Dermis blood vessel endothelial cell (primary cell): ENCODE measurements around the gene MYL6B. TPM values are rescaled to one million over a fixed set of nuclear protein-coding genes. Genes with fewer than 3 reads are reported as not detected.
A peak's percentile ranks its signal among the peaks of the same experiment; 100 is the strongest.

Source experiments
- DNase-seq: peaks from one replicate; pipeline ENCODE4 v3.0.0; 2010
- total RNA-seq: library from RNA; depleted of rRNA; stranded (reverse); fragments of >200 nt; gene quantifications from 2 replicates; pipeline ENCODE4 v1.2.3, GENCODE V29; 2014

Gene MYL6B
- total RNA-seq, result 80.8 and 96.8 TPM in 2 replicates

GRCh38 chr12:56152132-56152755 is at the start of gene MYL6B:
Gene MYL6B, plus strand, starts transcription at chr12:56152587. Its CDS starts 1,332 bp downstream, at chr12:56153919.
- DNase-seq, result peak; percentile 94

- DNase-seq, result no peak
Measured at GRCh38 chr12:56102683-56103065, 49.7 kb upstream of the MYL6B start.

- DNase-seq, result no peak
Measured at GRCh38 chr12:56103066-56103711, 49.2 kb upstream of the MYL6B start.

GRCh38 chr12:56103823-56104108 is 48.6 kb upstream of the MYL6B start:
- no peak for DNase-seq

- peak; percentile 99 for DNase-seq
Measured at GRCh38 chr12:56104109-56104814, 48.1 kb upstream of the MYL6B start, which contains the start of gene PA2G4. Gene PA2G4, plus strand, starts transcription at chr12:56104559. Its CDS starts 179 bp downstream, at chr12:56104738.

- DNase-seq, result peak; percentile 53
Measured at GRCh38 chr12:56104815-56105608, 47.4 kb upstream of the MYL6B start.

- DNase-seq, result no peak
Measured at GRCh38 chr12:56105609-56105902, 46.8 kb upstream of the MYL6B start.

- no peak for DNase-seq
Measured at GRCh38 chr12:56107242-56107641, 45.1 kb upstream of the MYL6B start.

- no peak for DNase-seq
Measured at GRCh38 chr12:56110571-56110970, 41.8 kb upstream of the MYL6B start.

- no peak for DNase-seq
Measured at GRCh38 chr12:56114084-56114483, 38.3 kb upstream of the MYL6B start.

GRCh38 chr12:56115329-56115728 is 37.1 kb upstream of the MYL6B start:
- peak; percentile 46 for DNase-seq

- peak; percentile 96 for DNase-seq
Measured at GRCh38 chr12:56116267-56117081, 35.9 kb upstream of the MYL6B start, which contains the start of gene RPL41. Gene RPL41, plus strand, starts transcription at chr12:56116633.

- peak; percentile 34 for DNase-seq
Measured at GRCh38 chr12:56117082-56117706, 35.2 kb upstream of the MYL6B start.

GRCh38 chr12:56117778-56118687 is 34.4 kb upstream of the MYL6B start, which contains the start of gene ZC3H10:
Gene ZC3H10, plus strand, starts transcription at chr12:56118266. Its CDS starts 2,297 bp downstream, at chr12:56120563.
- peak; percentile 100 for DNase-seq

GRCh38 chr12:56118688-56119357 is 33.6 kb upstream of the MYL6B start:
- no peak for DNase-seq

GRCh38 chr12:56119361-56119796 is 33.0 kb upstream of the MYL6B start:
- peak; percentile 95 for DNase-seq

GRCh38 chr12:56120158-56120846 is 32.1 kb upstream of the MYL6B start:
- peak; percentile 23 for DNase-seq

- DNase-seq, result no peak
Measured at GRCh38 chr12:56121204-56121870, 31.1 kb upstream of the MYL6B start.

- no peak for DNase-seq
Measured at GRCh38 chr12:56122637-56123036, 29.8 kb upstream of the MYL6B start.
